PFSK-1 (cell line): Measurements from ENCODE around the gene BCAR3.

ENCODE experiments used
- FOXP2 ChIP-seq: optimal IDR thresholded peaks from 2 replicates; pipeline ENCODE3; 2011; ENCODE audit warnings: borderline replicate concordance, control low read depth, inconsistent platforms; ENCODE audit not compliant: insufficient read depth; ENCODE audit errors: extremely low read length, extremely low read depth
- POLR2AphosphoS5 ChIP-seq: IDR thresholded peaks from 2 replicates; pipeline ENCODE4 v1.6.1; 2012; ENCODE audit warnings: low read depth, mild to moderate bottlenecking, control low read depth, low read length, moderate library complexity
- SIN3A ChIP-seq: IDR thresholded peaks from 2 replicates; pipeline ENCODE4 v1.6.1; 2012; ENCODE audit warnings: mild to moderate bottlenecking, low read length, moderate library complexity, borderline replicate concordance; ENCODE audit not compliant: insufficient read depth
- TAF1 ChIP-seq: IDR thresholded peaks from 2 replicates; pipeline ENCODE4 v1.6.1; 2012; ENCODE audit warnings: low read length, control low read depth, borderline replicate concordance; ENCODE audit not compliant: insufficient read depth
- TF ChIP-seq, protein P1 (sequence below), 2 experiments: IDR thresholded peaks; 2 replicates each; pipeline versions ENCODE4 v1.6.1 to v1.8.0; 2011 to 2012; ENCODE audit warnings: low read depth in 2 of 2, low read length in 2 of 2, control low read depth in 1 of 2, inconsistent platforms in 1 of 2, mild to moderate bottlenecking in 1 of 2, moderate library complexity in 1 of 2; ENCODE audit not compliant: insufficient read depth in 1 of 2

Gene BCAR3

DNA sequence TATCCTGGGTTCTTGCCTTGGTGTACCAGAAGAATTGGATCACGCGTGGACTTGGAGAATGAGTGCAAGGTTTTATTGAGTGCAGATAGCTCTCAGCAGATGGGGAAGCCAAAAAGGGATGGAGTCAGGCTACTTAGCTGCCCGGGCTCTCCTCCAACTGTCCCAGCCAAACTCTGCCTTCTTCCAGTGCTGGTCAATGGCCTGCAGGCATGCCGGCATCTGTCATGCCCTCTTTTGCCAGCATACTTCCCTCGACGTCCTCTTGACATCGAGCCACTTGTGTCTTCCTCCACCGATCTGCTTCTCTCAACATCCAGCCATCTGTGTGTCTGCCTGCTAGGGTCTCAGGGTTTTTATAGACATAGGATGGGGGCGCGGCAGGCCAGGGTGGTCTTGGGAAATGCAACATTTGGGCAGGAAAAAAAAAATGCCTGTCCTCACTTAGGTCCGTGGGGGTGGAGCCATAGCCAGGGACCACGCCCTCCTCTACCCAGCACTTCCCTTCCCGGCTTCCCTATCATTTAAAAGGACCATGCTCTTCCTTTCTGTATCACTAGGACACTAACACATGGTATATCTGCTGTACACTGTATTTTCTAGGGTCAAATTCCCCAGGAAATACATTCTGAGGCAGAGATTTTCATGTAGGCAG, 47.0 kb upstream of the BCAR3 start:
- no peak for TF ChIP-seq SIN3A
- TF ChIP-seq, protein P1, sequence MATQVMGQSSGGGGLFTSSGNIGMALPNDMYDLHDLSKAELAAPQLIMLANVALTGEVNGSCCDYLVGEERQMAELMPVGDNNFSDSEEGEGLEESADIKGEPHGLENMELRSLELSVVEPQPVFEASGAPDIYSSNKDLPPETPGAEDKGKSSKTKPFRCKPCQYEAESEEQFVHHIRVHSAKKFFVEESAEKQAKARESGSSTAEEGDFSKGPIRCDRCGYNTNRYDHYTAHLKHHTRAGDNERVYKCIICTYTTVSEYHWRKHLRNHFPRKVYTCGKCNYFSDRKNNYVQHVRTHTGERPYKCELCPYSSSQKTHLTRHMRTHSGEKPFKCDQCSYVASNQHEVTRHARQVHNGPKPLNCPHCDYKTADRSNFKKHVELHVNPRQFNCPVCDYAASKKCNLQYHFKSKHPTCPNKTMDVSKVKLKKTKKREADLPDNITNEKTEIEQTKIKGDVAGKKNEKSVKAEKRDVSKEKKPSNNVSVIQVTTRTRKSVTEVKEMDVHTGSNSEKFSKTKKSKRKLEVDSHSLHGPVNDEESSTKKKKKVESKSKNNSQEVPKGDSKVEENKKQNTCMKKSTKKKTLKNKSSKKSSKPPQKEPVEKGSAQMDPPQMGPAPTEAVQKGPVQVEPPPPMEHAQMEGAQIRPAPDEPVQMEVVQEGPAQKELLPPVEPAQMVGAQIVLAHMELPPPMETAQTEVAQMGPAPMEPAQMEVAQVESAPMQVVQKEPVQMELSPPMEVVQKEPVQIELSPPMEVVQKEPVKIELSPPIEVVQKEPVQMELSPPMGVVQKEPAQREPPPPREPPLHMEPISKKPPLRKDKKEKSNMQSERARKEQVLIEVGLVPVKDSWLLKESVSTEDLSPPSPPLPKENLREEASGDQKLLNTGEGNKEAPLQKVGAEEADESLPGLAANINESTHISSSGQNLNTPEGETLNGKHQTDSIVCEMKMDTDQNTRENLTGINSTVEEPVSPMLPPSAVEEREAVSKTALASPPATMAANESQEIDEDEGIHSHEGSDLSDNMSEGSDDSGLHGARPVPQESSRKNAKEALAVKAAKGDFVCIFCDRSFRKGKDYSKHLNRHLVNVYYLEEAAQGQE (IDR thresholded peaks at IDR 0.05; ENCODE audit: insufficient read depth in 1 of 2, low read depth in 2 of 2, low read length in 2 of 2), result no peak
- no peak for TF ChIP-seq FOXP2
- TF ChIP-seq POLR2AphosphoS5, result no peak
- TF ChIP-seq TAF1, result no peak

- TF ChIP-seq, protein P1 (IDR thresholded peaks at IDR 0.05; ENCODE audit: insufficient read depth in 1 of 2, low read depth in 2 of 2, low read length in 2 of 2), result no peak
- TF ChIP-seq POLR2AphosphoS5, result no peak
- TF ChIP-seq SIN3A, result no peak
- TF ChIP-seq FOXP2, result no peak
- no peak for TF ChIP-seq TAF1
Observed at GRCh38 chr1:93723733-93724270, 42.2 kb upstream of the BCAR3 start.

GRCh38 chr1:93723110-93723509, 41.5 kb upstream of the BCAR3 start:
- TF ChIP-seq, protein P1 (IDR thresholded peaks at IDR 0.05; ENCODE audit: insufficient read depth in 1 of 2, low read depth in 2 of 2, low read length in 2 of 2), result no peak
- no peak for TF ChIP-seq TAF1

- no peak for TF ChIP-seq POLR2AphosphoS5
- no peak for TF ChIP-seq TAF1
- TF ChIP-seq FOXP2, result no peak
- TF ChIP-seq, protein P1 (IDR thresholded peaks at IDR 0.05; ENCODE audit: insufficient read depth in 1 of 2, low read depth in 2 of 2, low read length in 2 of 2), result no peak
- no peak for TF ChIP-seq SIN3A
Observed at GRCh38 chr1:93722081-93723031, 40.7 kb upstream of the BCAR3 start.
